Muscle layer of duodenum (tissue), 2 donors: ENCODE results near the gene CEP72.

Source experiments
- H3K27ac ChIP-seq: one replicate; pipeline ENCODE4 v1.7.0; 2013; ENCODE audit warnings: mild to moderate bottlenecking, low read length
- H3K27me3 ChIP-seq: one replicate; pipeline ENCODE4 v1.7.0; 2013; ENCODE audit warnings: low read depth, mild to moderate bottlenecking, control low read depth, low read length
- H3K36me3 ChIP-seq, 2 donors: one replicate each; pipeline ENCODE4 v1.7.0; 2013; ENCODE audit warnings: low read length in 2 of 2, control low read depth in 1 of 2, mild to moderate bottlenecking in 1 of 2; ENCODE audit not compliant: insufficient read depth in 2 of 2, control insufficient read depth in 1 of 2
- H3K4me1 ChIP-seq, 2 donors: one replicate each; pipeline ENCODE4 v1.7.0; 2013; ENCODE audit warnings: low read length in 2 of 2, mild to moderate bottlenecking in 2 of 2, control low read depth in 1 of 2, moderate library complexity in 1 of 2; ENCODE audit not compliant: insufficient read depth in 2 of 2, control insufficient read depth in 1 of 2
- H3K4me3 ChIP-seq, 2 donors: one replicate each; pipeline ENCODE4 v1.7.0; 2013; ENCODE audit warnings: low read length in 2 of 2, low read depth in 1 of 2, mild to moderate bottlenecking in 1 of 2
- H3K9me3 ChIP-seq, 2 donors: one replicate each; pipeline ENCODE4 v1.7.0; 2013; ENCODE audit warnings: low read length in 2 of 2, control low read depth in 1 of 2, mild to moderate bottlenecking in 1 of 2; ENCODE audit not compliant: control insufficient read depth in 1 of 2
- donor health status: healthy.

Gene CEP72

GRCh38 chr5:664343-664993 lies 52.3 kb downstream of the CEP72 start:
- Histone ChIP-seq H3K4me1 (peaks cover 0 to 10% of the 10 kb centered on the region in 2 donors), H3K4me3 (no peak overlapping the region), H3K9me3 (no peaks in the 10 kb centered on the region), H3K27me3 (no peaks in the 10 kb centered on the region), H3K36me3 (peaks cover 18 to 53% of the 10 kb centered on the region in 2 donors), H3K27ac (no peak overlapping the region)

GRCh38 chr5:664994-665360 lies 52.8 kb downstream of the CEP72 start:
- no peak overlapping the region for H3K27ac ChIP-seq
- peaks cover 14 to 48% of the 10 kb centered on the region in 2 donors for H3K36me3 ChIP-seq
- no peaks in the 10 kb centered on the region for H3K9me3 ChIP-seq

GRCh38 chr5:665541-665955 lies 53.4 kb downstream of the CEP72 start:
- Histone ChIP-seq H3K27ac (no peak overlapping the region), H3K4me3 (no peak overlapping the region), H3K27me3 (no peaks in the 10 kb centered on the region), H3K9me3 (no peaks in the 10 kb centered on the region), H3K36me3 (peaks cover 14 to 48% of the 10 kb centered on the region in 2 donors), H3K4me1 (peaks cover 0 to 21% of the 10 kb centered on the region in 2 donors)

More at GRCh38 chr5:664994-665360, 52.8 kb downstream of the CEP72 start:
- peaks cover 0 to 15% of the 10 kb centered on the region in 2 donors for H3K4me1 ChIP-seq
- H3K4me3 ChIP-seq = no peak overlapping the region
- no peaks in the 10 kb centered on the region for H3K27me3 ChIP-seq

- Histone ChIP-seq H3K27me3 (no peaks in the 10 kb centered on the region), H3K9me3 (no peaks in the 10 kb centered on the region), H3K36me3 (peaks cover 14 to 47% of the 10 kb centered on the region in 2 donors), H3K4me3 (no peak overlapping the region), H3K4me1 (peaks cover 0 to 27% of the 10 kb centered on the region in 2 donors), H3K27ac (no peak overlapping the region)
These were observed 54.0 kb downstream of the CEP72 start for GRCh38 chr5:665956-666711.

- peaks cover 14 to 39% of the 10 kb centered on the region in 2 donors for H3K36me3 ChIP-seq
- H3K9me3 ChIP-seq = no peaks in the 10 kb centered on the region
- no peak overlapping the region for H3K4me3 ChIP-seq
- H3K27me3 ChIP-seq = no peaks in the 10 kb centered on the region
- H3K27ac ChIP-seq = no peak overlapping the region
- peaks cover 3 to 35% of the 10 kb centered on the region in 2 donors for H3K4me1 ChIP-seq
These were observed 54.8 kb downstream of the CEP72 start for GRCh38 chr5:666816-667498.

GRCh38 chr5:668283-668995 lies 56.3 kb downstream of the CEP72 start:
- H3K4me1 ChIP-seq = peaks cover 12 to 50% of the 10 kb centered on the region in 2 donors
- peaks cover 14 to 24% of the 10 kb centered on the region in 2 donors for H3K36me3 ChIP-seq
- H3K27ac ChIP-seq = no peak overlapping the region
- H3K9me3 ChIP-seq = no peaks in the 10 kb centered on the region
- H3K4me3 ChIP-seq = no peak overlapping the region
- H3K27me3 ChIP-seq = no peaks in the 10 kb centered on the region

- Histone ChIP-seq H3K27me3 (no peaks in the 10 kb centered on the region), H3K36me3 (peaks cover 13 to 16% of the 10 kb centered on the region in 2 donors), H3K4me1 (peaks cover 12 to 58% of the 10 kb centered on the region in 2 donors), H3K4me3 (no peak overlapping the region), H3K9me3 (no peaks in the 10 kb centered on the region), H3K27ac (no peak overlapping the region)
These were observed 57.1 kb downstream of the CEP72 start for GRCh38 chr5:669111-669841.

GRCh38 chr5:669842-670395 lies 57.8 kb downstream of the CEP72 start:
- Histone ChIP-seq H3K4me1 (peaks cover 12 to 64% of the 10 kb centered on the region in 2 donors), H3K27ac (no peak overlapping the region), H3K27me3 (no peaks in the 10 kb centered on the region), H3K9me3 (no peaks in the 10 kb centered on the region), H3K36me3 (peaks cover 8 to 9% of the 10 kb centered on the region in 2 donors), H3K4me3 (no peak overlapping the region)

- Histone ChIP-seq H3K36me3 (peaks cover 5 to 8% of the 10 kb centered on the region in 2 donors), H3K27me3 (no peaks in the 10 kb centered on the region), H3K9me3 (no peaks in the 10 kb centered on the region), H3K4me3 (no peak overlapping the region), H3K4me1 (peaks cover 12 to 72% of the 10 kb centered on the region in 2 donors), H3K27ac (no peak overlapping the region)
These were observed 58.5 kb downstream of the CEP72 start for GRCh38 chr5:670396-671270.
